ENCODE measurements around the gene ARIH2.
A peak's percentile ranks its signal among the peaks of the same experiment; 100 is the strongest.
"Not testable (repeated sequence)": the region's sequence is repeated elsewhere in the genome, so short reads cannot be mapped to it uniquely, and the experiment has no call there.

Gene ARIH2
- 40.9 to 92.6 (median 63.0) reads per million in 17 experiments for total RNA-seq

DNA sequence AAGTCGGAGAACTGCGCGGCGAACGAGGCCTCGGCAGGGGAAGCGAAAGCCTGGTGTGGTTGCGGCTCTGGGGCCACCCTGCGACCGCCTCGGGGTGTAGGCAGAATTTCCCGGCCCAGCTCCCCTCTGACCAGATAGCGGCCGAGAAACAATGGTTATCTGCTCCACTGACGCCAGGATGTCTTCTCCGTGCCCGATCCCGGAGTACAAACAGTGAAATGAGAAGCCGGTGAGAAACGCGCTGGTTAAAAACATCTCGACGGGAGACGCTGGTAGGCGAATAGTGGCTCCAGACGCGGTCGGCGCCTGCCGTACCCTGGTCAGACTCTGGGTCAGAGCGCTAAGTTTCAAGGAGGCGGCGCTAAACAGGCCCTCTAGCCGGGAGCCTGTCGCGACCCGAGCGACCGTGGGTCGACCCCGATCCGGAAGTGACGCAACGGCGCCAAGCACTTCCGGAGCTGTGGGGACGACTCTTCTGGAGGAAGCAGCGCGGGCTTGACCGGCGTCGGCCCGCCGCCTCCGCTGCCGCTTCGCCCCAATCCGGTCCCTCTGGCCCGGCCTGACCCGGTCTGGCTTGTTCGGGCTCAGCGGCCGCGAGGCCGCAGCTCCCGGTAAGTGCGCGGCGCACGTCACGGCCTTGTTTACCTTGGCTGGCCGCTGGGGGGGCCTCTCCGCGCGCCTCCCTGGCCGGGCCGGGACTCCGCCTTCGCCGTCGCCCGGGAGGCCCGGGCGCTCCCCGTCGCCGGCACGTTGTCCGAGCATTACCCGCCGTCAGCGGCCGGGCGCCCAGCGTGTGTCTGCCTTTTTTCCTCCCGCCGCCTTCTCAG lies at the start of gene ARIH2:
TSS of gene ARIH2 (plus strand) at position 455 of the 827 bp plus-strand sequence. CDS start 8,717 bp downstream, outside the sequence.
- peak; percentile 95 to 98 (median 97) for DNase-seq

DNA sequence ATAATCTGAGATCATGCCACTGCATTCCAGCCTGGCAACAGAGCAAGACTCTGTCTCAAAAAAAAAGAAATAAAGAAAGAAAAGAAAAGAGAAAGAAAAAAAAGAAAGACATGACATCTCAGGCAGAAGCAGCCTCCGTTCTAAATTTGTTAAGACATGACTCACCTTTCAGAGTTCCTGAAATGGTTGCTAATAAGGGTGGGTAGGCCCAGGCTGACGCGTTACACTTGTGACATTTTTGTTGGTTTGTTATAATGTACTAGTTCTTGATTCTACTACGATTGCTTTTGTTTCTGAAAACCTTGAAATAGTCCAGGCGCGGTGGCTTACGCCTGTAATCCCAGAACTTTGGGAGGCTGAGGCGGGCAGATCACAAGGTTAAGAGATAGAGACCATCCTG lies 41.0 kb upstream of the ARIH2 start:
- DNase-seq: peak; percentile 48 to 81 (median 68)

GRCh38 chr3:48879307-48879993 lies 39.2 kb upstream of the ARIH2 start:
- peak in 3 of 4 experiments; percentile 14 to 34 (median 32) for DNase-seq

DNA sequence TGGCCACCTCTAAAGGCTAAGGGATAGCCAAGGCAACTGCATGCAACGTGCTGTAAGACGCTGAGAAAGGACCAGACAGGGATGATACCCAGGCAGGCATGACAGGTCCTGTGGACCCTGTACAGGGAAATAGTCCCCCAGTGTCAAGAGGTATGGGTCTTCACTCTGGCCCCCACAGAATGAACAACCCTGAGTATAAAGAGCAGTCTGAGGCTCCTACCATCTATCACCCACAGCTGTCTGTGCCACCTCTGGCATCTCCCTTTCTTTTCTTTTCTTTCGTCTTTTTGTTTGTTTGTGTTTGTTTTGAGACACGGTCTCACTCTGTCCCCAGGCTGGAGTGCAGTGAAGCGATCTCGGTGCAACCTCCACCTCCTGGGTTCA lies 38.7 kb upstream of the ARIH2 start:
- DNase-seq: no peak

DNA sequence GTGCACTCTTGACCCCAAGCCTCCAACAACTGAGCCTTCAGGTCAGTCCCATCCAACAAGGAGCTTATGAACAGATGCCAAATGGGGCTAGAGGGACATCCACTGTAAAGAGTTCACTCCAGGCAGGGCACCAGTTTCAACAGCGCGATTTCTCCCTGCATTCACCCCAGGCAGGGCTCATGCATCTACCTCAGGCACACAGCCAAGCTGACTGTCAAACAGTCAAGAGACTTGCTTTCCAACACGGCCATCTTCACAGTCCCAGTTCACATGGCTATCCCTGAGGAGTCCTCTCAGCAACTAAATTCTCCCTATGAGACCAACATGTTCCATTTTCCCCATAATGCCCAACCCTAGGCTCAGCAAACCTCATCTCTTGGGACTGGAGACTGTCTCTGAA lies 37.6 kb upstream of the ARIH2 start:
- DNase-seq: no peak

- DNase-seq: no peak
Observed at GRCh38 chr3:48881652-48882114, 37.0 kb upstream of the ARIH2 start.

DNA sequence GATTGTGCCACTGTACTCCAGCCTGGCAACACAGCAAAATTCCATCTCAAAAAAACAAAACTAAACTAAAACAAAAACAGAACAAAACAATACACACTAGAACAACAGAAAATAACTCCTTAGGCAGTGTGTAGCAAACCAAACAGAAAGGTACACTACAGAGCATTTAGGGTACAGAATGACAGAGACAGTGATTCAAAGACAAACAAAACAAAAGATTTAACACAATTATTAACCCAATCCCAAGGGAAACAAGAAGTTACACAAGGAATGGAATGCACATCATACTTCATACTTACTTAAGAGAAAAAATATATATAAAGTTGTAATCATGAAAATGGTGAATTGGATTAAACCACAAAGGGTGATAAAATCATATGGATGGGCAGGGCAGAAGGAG lies 32.9 kb upstream of the ARIH2 start:
- DNase-seq: no peak

- no peak for DNase-seq
Observed at GRCh38 chr3:48891606-48892005, 27.0 kb upstream of the ARIH2 start.

GRCh38 chr3:48894516-48894915 lies 24.1 kb upstream of the ARIH2 start:
- DNase-seq: no peak

GRCh38 chr3:48896936-48897335 lies 21.7 kb upstream of the ARIH2 start:
- DNase-seq: peak; percentile 50 to 72 (median 68)

DNA sequence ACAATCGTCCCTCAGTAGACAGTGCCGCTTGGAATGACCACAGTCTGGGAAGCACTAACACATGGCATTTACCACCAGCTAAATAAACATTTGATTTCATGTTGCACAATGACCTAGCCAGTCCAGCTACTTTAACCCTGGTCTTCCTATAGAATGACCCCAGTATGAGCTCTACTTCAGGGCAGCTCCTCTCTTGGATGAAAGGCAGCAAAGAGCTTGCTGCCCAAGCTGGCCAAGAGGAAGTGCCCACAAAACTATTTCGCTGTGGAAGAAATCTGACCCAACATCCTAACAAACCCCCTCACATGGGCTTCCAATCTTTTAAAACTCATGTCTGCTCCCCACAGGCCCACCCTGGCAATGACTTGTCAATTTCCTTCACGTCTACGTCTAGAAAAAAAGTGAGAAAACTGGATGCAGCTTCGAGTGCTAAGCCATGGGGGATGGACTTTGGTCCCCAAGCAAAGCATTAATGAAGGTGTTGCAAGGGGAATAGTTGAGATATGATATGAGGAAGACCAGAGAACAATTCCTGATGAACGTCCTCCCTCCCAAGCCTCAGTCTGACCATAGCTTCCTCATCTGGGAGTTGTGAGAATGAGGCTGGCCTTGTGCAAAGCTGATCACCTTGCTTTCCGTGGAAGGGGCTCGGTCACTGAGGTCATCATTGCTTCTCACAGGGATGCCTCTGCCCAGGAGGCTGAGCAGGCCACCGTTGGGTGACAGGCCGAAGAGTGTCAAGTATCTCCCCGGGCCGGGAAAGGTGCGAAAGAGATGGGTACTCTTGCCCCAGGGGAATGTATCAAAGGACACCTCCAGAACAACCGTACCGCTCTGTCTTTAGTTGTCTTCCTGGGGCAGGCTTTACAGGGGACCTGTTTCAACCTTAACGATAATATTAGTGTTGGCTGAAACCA lies 20.9 kb upstream of the ARIH2 start:
- peak; percentile 13 to 50 (median 40) for DNase-seq

GRCh38 chr3:48898383-48899234 lies 20.0 kb upstream of the ARIH2 start, which contains the start of gene SLC25A20:
SLC25A20 (minus strand) TSS chr3:48898882; CDS start chr3:48898794, 88 bp downstream.
- peak; percentile 89 to 97 (median 92) for DNase-seq

DNA sequence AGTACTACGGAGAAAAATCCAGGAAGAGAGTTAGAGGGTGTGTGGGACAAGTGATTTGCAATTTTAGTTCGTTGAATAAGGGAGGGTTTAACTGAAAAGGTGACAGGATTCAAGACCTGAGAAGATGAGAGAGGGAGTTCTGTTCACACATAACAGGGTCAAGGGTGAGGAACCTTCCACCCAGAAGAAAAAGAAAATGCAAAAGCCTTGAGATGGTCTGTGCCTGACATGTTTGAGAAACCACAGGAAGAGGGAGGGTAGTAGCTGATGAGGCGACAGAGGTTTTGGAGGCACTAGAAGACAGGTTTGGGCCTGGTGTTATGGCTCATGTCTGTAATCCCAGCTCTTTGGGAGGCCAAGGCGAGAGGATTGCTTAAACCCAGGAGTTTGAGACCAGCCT lies 19.4 kb upstream of the ARIH2 start:
- no peak for DNase-seq

DNA sequence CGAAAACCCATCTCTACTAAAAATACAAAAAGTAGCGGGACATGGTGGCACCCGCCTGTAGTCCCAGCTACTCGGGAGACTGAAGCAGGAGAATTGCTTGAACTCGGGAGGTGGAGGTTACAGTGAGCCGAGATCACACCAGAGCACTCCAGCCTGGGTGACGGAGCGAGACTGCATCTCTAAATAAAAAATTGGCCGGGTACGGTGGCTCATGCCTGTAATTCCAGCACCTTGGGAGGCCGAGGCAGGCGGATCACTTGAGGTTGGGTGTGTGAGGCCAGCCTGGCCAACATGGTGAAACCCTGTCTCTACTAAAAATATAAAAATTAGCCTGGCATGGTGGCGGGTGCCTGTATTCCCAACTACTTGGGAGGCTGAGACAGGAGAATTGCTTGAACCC lies 11.6 kb upstream of the ARIH2 start:
- not testable (repeated sequence) for DNase-seq

DNA sequence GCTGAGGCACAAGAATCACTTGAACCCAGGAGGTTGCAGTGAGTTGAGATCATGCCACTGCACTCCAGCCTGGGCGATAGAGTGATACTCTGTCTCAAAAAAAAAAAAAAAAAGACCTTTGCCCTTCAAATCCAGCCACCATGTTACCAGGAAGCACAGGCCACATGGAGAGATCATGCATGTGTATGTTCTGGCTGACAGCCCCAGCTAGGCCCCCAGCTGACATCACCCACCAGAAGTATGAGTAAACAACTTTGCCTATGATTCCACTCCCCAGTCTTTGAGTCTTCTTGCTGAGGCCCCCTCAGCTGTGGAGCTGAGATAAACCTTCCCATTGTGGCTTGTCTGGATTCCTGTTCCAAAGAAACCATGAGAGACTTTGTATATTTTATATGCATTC lies 3.3 kb upstream of the ARIH2 start:
- no peak for DNase-seq

DNA sequence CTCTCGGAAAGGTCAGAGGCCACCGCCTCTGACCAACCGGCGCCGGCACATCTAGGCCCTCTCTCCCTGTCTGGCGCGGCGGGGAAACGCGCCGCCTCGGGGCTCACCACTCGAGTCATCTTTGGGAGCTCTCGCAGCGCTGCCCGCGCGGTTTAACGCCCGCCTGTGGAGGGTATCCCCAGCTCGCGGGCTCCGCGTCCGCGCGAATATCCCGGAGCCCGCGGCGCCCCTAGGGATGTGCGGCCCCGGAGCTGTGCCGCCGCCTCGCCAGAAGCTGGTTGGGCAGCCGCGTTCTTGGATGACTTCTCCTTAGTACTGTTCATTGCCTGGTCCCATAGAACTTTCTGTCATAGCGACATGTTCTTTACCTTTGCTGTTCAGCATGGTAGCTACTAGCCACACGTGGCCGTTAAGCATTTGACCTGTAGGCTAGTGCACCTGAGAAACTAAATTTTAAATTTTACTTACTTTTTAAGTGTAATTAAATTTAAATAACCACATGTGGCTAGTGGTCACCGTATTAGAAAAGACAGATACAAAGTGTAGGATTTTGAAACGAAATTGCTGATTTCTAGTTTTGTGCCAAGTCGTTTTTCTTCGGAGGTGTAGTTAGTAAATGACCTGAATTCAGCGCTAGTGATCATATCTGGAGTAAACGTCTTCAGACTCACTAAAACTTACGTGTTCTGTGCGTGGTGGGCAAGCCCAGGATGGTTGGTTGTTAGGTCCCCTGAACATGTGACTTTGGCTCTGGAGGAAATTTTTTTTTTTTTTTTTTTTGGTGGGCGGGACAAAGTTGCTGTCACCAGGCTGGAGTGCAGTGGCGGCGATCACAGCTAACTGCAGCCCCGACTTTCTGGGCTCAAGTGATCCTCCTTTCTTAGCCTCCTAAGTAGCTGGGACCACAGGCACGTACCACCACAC lies 835 bp downstream of the ARIH2 start:
- DNase-seq: peak; percentile 72 to 83 (median 78)

- no peak for DNase-seq
Observed at GRCh38 chr3:48926425-48927392, 8.1 kb downstream of the ARIH2 start.

- peak in 3 of 4 experiments; percentile 17 to 51 (median 41) for DNase-seq
Observed at GRCh38 chr3:48927928-48928327, 9.3 kb downstream of the ARIH2 start.

DNA sequence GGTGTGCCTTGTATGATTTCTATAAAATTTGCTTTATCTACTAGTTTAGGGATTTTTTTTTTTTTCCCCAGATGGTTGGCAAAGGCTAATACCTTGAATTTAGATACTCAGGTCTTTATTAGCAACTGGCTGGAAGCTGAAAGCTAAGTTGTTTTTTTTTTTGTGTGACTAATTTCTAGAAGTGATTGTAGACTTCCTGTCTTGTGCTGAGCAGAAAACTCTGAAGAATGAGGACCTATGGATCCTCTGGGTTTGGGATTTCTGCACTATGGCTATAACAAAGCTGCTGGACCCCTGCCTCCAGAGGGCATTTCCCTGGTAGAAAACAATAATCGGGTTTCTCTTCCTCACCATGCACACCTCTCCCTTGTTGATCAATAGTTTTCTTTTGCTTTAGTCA lies 10.0 kb downstream of the ARIH2 start:
- DNase-seq: peak in 3 of 4 experiments; percentile 7 to 42 (median 41)
